ENCODE results near the gene RBMX2.

RBMX2 gene

GRCh38 chrX:130446974-130447373 is 45.2 kb downstream of the RBMX2 start:
- TF ChIP-seq CTCF (IDR thresholded peaks at IDR 0.05; ENCODE audit: low read length, missing control alignments), result no peak
- H3K4me3 ChIP-seq (replicated peaks; ENCODE audit: low read depth, low read length), result no peak overlapping the region
- DNase-seq (ENCODE audit: low read depth), result no peak

All from fibroblast of pulmonary artery (primary cell).